NCI-H2227 (cell line): ENCODE data around the gene QRICH1.
A peak's percentile ranks its signal among the peaks of the same experiment; 100 is the strongest.

Experiments used
- DNase-seq: peaks from one replicate; lab custom pipeline; 2025; ENCODE audit not compliant: unreplicated experiment; lab: John Stamatoyannopoulos, UW

QRICH1 gene

GRCh38 chr3:49093853-49094767 is at the start of gene QRICH1:
TSS of gene QRICH1 (minus strand) at chr3:49094071. CDS start at chr3:49077017, 17,054 bp downstream.
- peak; percentile 99 for DNase-seq

- no peak for DNase-seq
These were observed 46.2 kb upstream of the QRICH1 start for GRCh38 chr3:49140080-49140479.

- no peak for DNase-seq
These were observed 41.6 kb upstream of the QRICH1 start for GRCh38 chr3:49135499-49135898.

GRCh38 chr3:49134471-49135265 is 40.8 kb upstream of the QRICH1 start:
- no peak for DNase-seq

- peak; percentile 87 for DNase-seq
These were observed 39.5 kb upstream of the QRICH1 start for GRCh38 chr3:49133226-49133951.

- DNase-seq: peak; percentile 55
These were observed 38.8 kb upstream of the QRICH1 start, which contains the start of gene LAMB2 for GRCh38 chr3:49132437-49133225. TSS of gene LAMB2 (minus strand) at chr3:49133050. CDS start at chr3:49132867, 183 bp downstream.

- no peak for DNase-seq
These were observed 38.2 kb upstream of the QRICH1 start for GRCh38 chr3:49132073-49132436.

GRCh38 chr3:49131576-49131975 is 37.7 kb upstream of the QRICH1 start:
- no peak for DNase-seq

DNA sequence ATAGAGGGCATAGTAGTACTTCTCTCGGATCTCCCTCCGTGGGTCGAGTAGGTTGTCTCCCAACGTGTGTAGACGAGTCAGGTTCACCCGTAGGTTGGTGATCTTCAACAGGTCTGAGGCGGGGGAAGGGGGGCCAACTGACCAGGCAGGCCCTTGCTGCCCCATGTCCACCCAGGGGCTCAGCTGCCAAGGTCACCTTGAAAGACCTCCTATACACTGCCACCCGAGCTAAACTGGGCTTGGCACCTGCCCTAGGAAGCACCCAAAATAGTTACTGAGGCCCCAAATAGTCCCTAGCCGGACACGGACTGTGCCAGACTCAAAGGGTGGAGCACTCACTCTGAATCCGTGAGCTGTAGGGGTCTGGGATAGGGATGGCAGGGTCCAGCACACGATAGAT is 37.2 kb upstream of the QRICH1 start:
- no peak for DNase-seq

DNA sequence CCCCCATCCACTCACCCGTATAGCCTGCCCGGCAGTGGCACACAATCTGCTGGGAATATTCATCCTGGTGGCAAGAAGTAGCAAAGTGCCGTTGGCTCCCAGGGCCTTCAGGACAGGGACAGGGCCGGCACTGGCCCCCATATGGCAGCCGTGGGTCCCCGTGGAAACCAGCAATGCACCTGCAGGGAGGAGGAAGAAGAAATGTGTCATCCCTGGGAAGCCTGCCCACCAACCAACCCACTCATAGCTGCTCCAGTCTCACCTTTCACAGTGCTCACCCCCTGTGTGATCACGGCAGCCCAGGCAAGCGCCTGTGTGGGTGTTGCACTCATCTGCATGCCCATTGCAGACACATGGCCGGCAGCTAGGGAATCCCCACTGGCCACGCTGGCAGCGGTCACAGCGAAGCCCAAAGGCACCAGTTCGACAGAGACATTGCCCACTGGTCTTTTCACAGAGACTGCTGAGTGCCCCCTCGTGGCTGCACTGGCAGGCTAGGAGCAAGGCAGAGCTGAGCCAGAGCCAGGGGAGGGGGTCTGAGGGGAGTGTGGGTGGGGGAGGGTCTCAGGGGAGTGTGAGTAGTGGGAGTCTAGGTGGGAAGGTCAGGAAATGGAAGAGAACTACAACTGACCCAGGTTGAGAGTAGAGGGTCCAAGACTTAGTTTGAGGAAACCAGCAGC is 31.3 kb upstream of the QRICH1 start:
- DNase-seq: peak; percentile 9

GRCh38 chr3:49124203-49124602 is 30.3 kb upstream of the QRICH1 start:
- DNase-seq: no peak

- DNase-seq: no peak
These were observed 29.8 kb upstream of the QRICH1 start for GRCh38 chr3:49123687-49124086.

DNA sequence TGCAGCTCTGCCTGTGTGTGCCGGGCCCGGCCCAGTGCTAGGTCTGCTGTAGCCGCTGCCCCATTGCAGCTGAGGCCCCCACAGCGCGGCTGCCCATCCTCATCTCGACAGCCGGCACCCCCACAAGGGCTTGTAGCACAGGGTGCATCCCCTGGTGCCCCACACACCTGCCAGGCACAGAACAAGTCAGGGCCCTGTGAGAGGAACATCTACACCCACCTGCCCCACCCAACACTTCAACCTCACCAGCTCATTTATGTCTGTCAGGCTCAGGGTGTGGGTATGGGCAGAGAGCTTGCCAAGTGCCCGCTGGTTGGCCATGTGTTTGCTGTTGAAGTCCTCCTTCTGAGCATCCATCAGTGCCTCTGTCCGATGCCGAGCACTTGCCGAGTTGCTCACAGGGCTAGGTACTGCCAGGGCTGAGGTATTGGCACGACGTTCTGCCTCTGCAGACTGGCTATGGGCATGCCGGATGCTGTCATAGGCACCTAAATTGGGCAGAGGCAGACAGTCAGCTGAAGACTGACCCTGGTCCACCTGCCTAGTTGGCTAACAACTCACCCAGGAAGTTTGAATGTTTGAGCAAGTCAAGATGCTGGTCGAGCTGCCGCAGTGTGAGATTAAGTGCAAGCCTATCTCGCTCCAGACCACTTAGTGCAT is 29.1 kb upstream of the QRICH1 start:
- no peak for DNase-seq

DNA sequence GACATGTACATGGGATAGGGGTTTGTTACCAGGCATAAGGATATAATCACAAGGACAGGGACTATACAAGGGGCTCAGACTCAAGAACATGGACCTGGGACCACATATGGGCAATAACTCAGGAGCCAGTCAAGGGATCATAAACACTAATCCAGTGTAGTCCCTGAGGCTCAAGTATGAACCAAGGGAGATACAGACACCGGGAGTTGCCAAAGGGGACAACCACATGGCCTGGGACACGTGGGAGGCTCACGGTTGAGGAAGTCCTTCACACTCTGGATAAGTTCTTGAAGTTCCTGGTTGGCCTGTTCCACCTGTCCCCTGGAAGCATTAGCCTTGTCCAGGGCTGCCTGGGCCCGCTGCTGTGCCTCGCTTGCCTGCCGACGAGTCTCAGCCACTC is 28.6 kb upstream of the QRICH1 start:
- no peak for DNase-seq

- DNase-seq: no peak
These were observed 28.2 kb upstream of the QRICH1 start for GRCh38 chr3:49122022-49122421.

DNA sequence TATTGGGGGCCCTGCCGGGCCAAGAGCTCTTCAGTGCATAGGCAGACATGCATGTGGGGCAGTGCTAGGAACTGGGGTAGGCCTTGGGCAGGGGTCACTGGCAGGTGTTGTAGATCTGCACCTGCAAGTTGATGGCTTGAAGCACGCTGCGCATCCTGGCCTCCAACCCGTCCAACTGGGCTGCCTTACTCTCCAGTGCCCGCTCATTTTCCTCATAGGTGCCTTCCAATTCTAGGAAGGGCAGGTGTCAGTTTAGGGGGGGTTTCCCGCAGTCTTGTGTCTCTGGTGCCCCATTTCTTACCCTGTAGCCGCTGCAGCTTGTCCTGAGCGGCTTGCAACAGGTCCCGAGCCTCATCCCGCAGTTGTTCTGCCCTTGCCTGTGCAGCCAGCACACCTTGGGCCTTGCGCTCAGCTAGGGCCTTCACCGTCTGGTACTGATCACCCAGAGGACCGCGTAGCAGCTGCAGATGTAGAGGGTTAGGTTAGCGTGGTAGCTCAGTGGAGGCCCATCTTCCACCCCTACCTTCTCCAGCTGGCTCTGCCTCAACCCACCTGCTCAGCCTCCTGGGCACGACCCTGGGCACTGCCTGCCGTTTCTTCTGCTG is 27.4 kb upstream of the QRICH1 start:
- DNase-seq: no peak

GRCh38 chr3:49120438-49121131 is 26.7 kb upstream of the QRICH1 start, which contains the start of gene USP19:
TSS of gene USP19 (minus strand) at chr3:49120823. CDS start at chr3:49119145, 1,678 bp downstream.
- peak; percentile 95 for DNase-seq

DNA sequence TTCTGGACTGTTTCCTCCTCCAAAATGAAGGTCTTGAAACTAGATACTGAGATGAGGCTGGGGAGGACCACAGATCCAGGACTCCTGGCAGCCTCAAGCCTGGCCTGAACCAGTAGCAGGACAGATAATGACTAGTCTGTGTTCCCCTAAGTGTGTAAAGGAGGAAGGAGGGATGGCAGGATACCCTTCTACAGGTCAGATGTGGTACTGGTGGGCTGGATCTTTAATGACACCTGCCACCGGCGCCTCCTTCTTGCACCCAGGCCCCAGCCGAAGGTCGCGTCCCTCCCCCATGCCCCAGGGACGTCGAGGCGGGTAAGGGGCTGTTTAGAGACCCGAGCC is 26.2 kb upstream of the QRICH1 start:
- DNase-seq: no peak
